Suppressor macrophage (primary cell): ENCODE measurements around the gene PHACTR3.
A peak's percentile ranks its signal among the peaks of the same experiment; 100 is the strongest.
"Not testable (repeated sequence)": the region's sequence is repeated elsewhere in the genome, so short reads cannot be mapped to it uniquely, and the experiment has no call there.

Source experiments
- DNase-seq, 4 experiments: peaks; one replicate each; pipeline ENCODE4 v3.0.0-alpha.2; 2020 to 2022
- total RNA-seq, 17 experiments: gene quantifications; one replicate each; lab custom pipeline; 2026; ENCODE audit warnings: mixed read lengths in 6 of 17, inconsistent platforms in 3 of 17; lab: John Stamatoyannopoulos, UW

PHACTR3 gene
- total RNA-seq = 0 to 2.5 (median 0.04) reads per million in 17 experiments

- no peak for DNase-seq
Observed at GRCh38 chr20:59603781-59604541, at the start of gene PHACTR3. Gene PHACTR3 (plus strand): TSS chr20:59604540. CDS start chr20:59605015, 475 bp downstream.

GRCh38 chr20:59557733-59558529, 46.4 kb upstream of the PHACTR3 start:
- DNase-seq = not testable (repeated sequence)

- no peak for DNase-seq
Observed at GRCh38 chr20:59559024-59559817, 45.1 kb upstream of the PHACTR3 start.

- no peak for DNase-seq
Observed at GRCh38 chr20:59559863-59560262, 44.5 kb upstream of the PHACTR3 start.

GRCh38 chr20:59560588-59561227, 43.6 kb upstream of the PHACTR3 start:
- peak; percentile 38 to 62 (median 50) for DNase-seq

- DNase-seq = no peak
Observed at GRCh38 chr20:59561228-59561605, 43.1 kb upstream of the PHACTR3 start.

- no peak for DNase-seq
Observed at GRCh38 chr20:59561614-59562277, 42.6 kb upstream of the PHACTR3 start.

GRCh38 chr20:59564171-59564570, 40.2 kb upstream of the PHACTR3 start:
- DNase-seq = no peak

GRCh38 chr20:59564943-59565342, 39.4 kb upstream of the PHACTR3 start:
- no peak for DNase-seq

GRCh38 chr20:59565768-59566461, 38.4 kb upstream of the PHACTR3 start:
- no peak for DNase-seq

GRCh38 chr20:59566631-59567524, 37.5 kb upstream of the PHACTR3 start:
- DNase-seq = no peak

GRCh38 chr20:59567585-59568508, 36.5 kb upstream of the PHACTR3 start:
- DNase-seq = no peak

GRCh38 chr20:59568509-59569024, 35.8 kb upstream of the PHACTR3 start:
- DNase-seq = no peak

GRCh38 chr20:59569305-59569704, 35.0 kb upstream of the PHACTR3 start:
- DNase-seq = no peak

GRCh38 chr20:59571151-59571550, 33.2 kb upstream of the PHACTR3 start:
- DNase-seq = no peak

- peak; percentile 71 to 84 (median 77) for DNase-seq
Observed at GRCh38 chr20:59571551-59572314, 32.6 kb upstream of the PHACTR3 start.

GRCh38 chr20:59572515-59572914, 31.8 kb upstream of the PHACTR3 start:
- DNase-seq = no peak

- DNase-seq = no peak
Observed at GRCh38 chr20:59573837-59574236, 30.5 kb upstream of the PHACTR3 start.
